ENCODE results near the gene TDRD7.
"Not testable (repeated sequence)": the region's sequence is repeated elsewhere in the genome, so short reads cannot be mapped to it uniquely, and the experiment has no call there.

TDRD7 gene

GRCh38 chr9:97427885-97428284, 16.0 kb downstream of the TDRD7 start:
- DNase-seq, result no peak

GRCh38 chr9:97430316-97431043, 18.6 kb downstream of the TDRD7 start:
- DNase-seq, result no peak

- DNase-seq, result no peak
Measured at GRCh38 chr9:97431044-97431441, 19.1 kb downstream of the TDRD7 start.

- DNase-seq, result no peak
Measured at GRCh38 chr9:97431549-97432143, 19.8 kb downstream of the TDRD7 start.

GRCh38 chr9:97437051-97437600, 25.2 kb downstream of the TDRD7 start:
- DNase-seq, result no peak

GRCh38 chr9:97438257-97438656, 26.4 kb downstream of the TDRD7 start:
- no peak for DNase-seq

- no peak for DNase-seq
Measured at GRCh38 chr9:97438666-97439065, 26.8 kb downstream of the TDRD7 start.

- DNase-seq, result no peak
Measured at GRCh38 chr9:97440160-97440559, 28.3 kb downstream of the TDRD7 start.

GRCh38 chr9:97441729-97442128, 29.8 kb downstream of the TDRD7 start:
- no peak for DNase-seq

GRCh38 chr9:97445119-97445701, 33.3 kb downstream of the TDRD7 start:
- no peak for DNase-seq

- no peak for DNase-seq
Measured at GRCh38 chr9:97447001-97447400, 35.1 kb downstream of the TDRD7 start.

- not testable (repeated sequence) for DNase-seq
Measured at GRCh38 chr9:97453573-97453972, 41.7 kb downstream of the TDRD7 start.

GRCh38 chr9:97456841-97457240, 44.9 kb downstream of the TDRD7 start:
- not testable (repeated sequence) for DNase-seq

- no peak for DNase-seq
Measured at GRCh38 chr9:97459326-97459725, 47.4 kb downstream of the TDRD7 start.

- DNase-seq, result no peak
Measured at GRCh38 chr9:97462159-97462558, 50.3 kb downstream of the TDRD7 start.

- DNase-seq, result no peak
Measured at GRCh38 chr9:97462914-97463313, 51.0 kb downstream of the TDRD7 start.

- peak in 1 of 2 donors; percentile 45 for DNase-seq
Measured at GRCh38 chr9:97468658-97469448, 57.0 kb downstream of the TDRD7 start.

GRCh38 chr9:97470076-97470475, 58.2 kb downstream of the TDRD7 start:
- no peak for DNase-seq

GRCh38 chr9:97473717-97474116, 61.8 kb downstream of the TDRD7 start:
- DNase-seq, result no peak

GRCh38 chr9:97474372-97474925, 62.6 kb downstream of the TDRD7 start:
- DNase-seq, result no peak

GRCh38 chr9:97475059-97475458, 63.2 kb downstream of the TDRD7 start:
- DNase-seq, result no peak

GRCh38 chr9:97478301-97478981, 66.5 kb downstream of the TDRD7 start:
- no peak for DNase-seq

Measured in bone marrow (tissue), 2 donors.